Immature natural killer cell (primary cell): Measurements from ENCODE around the gene CLGN. TPM values are rescaled to one million over a fixed set of nuclear protein-coding genes. Genes with fewer than 3 reads are reported as not detected.
A peak's percentile ranks its signal among the peaks of the same experiment; 100 is the strongest.

Source experiments
- DNase-seq, 3 donors: peaks; one replicate each; pipeline ENCODE4 v3.0.0; 2022; ENCODE audit warnings: mixed read lengths in 1 of 3
- H3K27ac Mint-ChIP-seq, 6 donors: one replicate each; pipeline ENCODE4 v1.8.0; 2020; ENCODE audit warnings: mixed read lengths in 6 of 6, mild to moderate bottlenecking in 5 of 6, inconsistent platforms in 4 of 6, moderate library complexity in 3 of 6
- H3K27me3 Mint-ChIP-seq, 3 donors: one replicate each; pipeline ENCODE4 v1.8.0; 2020 to 2021; ENCODE audit warnings: low read depth in 3 of 3, mild to moderate bottlenecking in 3 of 3, mixed read lengths in 3 of 3, moderate library complexity in 3 of 3, inconsistent platforms in 1 of 3
- H3K36me3 Mint-ChIP-seq, 3 donors: one replicate each; pipeline ENCODE4 v1.8.0; 2020; ENCODE audit warnings: mixed read lengths in 3 of 3, inconsistent platforms in 2 of 3, mild to moderate bottlenecking in 2 of 3
- H3K4me1 Mint-ChIP-seq, 2 donors: one replicate each; pipeline ENCODE4 v1.8.0; 2020; ENCODE audit warnings: inconsistent platforms in 2 of 2, mild to moderate bottlenecking in 2 of 2, mixed read lengths in 2 of 2, moderate library complexity in 1 of 2
- H3K4me3 Mint-ChIP-seq, 5 donors: one replicate each; pipeline ENCODE4 v1.8.0; 2020; ENCODE audit warnings: mild to moderate bottlenecking in 5 of 5, mixed read lengths in 5 of 5, inconsistent platforms in 3 of 5, moderate library complexity in 3 of 5
- H3K9me3 Mint-ChIP-seq, 6 donors: one replicate each; pipeline ENCODE4 v1.8.0; 2020; ENCODE audit warnings: mild to moderate bottlenecking in 6 of 6, mixed read lengths in 6 of 6, inconsistent platforms in 4 of 6, moderate library complexity in 3 of 6
- polyA plus RNA-seq, 3 donors: library from polyadenylated mRNA; unstranded; fragments of 300-500 nt; fragmentation: Illumina TruSeq; gene quantifications; one replicate each; pipeline ENCODE4 v1.2.3, GENCODE V29; 2021

The CLGN gene
- polyA plus RNA-seq, 3 donors from 2014 or later, result not detected

- Mint-ChIP-seq H3K4me1 (no peaks in the 10 kb centered on the region), H3K27ac (no peak overlapping the region), H3K27me3 (peaks cover 0 to 5% (median 5%) of the 10 kb centered on the region in 3 donors), H3K36me3 (peaks cover 0 to 4% (median 3%) of the 10 kb centered on the region in 3 donors), H3K4me3 (no peak overlapping the region), H3K9me3 (no peaks in the 10 kb centered on the region)
- DNase-seq, result no peak
Observed at GRCh38 chr4:140363558-140363957, 63.9 kb downstream of the CLGN start.

GRCh38 chr4:140363051-140363450 lies 64.4 kb downstream of the CLGN start:
- DNase-seq, result no peak
- H3K27ac Mint-ChIP-seq, result no peak overlapping the region
- no peaks in the 10 kb centered on the region for H3K9me3 Mint-ChIP-seq
- peaks cover 0 to 5% (median 4%) of the 10 kb centered on the region in 3 donors for H3K27me3 Mint-ChIP-seq
- H3K4me1 Mint-ChIP-seq, result no peaks in the 10 kb centered on the region
- no peak overlapping the region for H3K4me3 Mint-ChIP-seq
- peaks cover 0 to 4% (median 0%) of the 10 kb centered on the region in 3 donors for H3K36me3 Mint-ChIP-seq

GRCh38 chr4:140361099-140361498 lies 66.3 kb downstream of the CLGN start:
- H3K9me3 Mint-ChIP-seq, result no peaks in the 10 kb centered on the region
- no peak overlapping the region for H3K4me3 Mint-ChIP-seq
- peaks cover 0 to 4% (median 0%) of the 10 kb centered on the region in 3 donors for H3K36me3 Mint-ChIP-seq
- DNase-seq, result no peak
- H3K27me3 Mint-ChIP-seq, result peaks cover 0 to 9% (median 4%) of the 10 kb centered on the region in 3 donors
- H3K4me1 Mint-ChIP-seq, result no peaks in the 10 kb centered on the region
- no peak overlapping the region for H3K27ac Mint-ChIP-seq

- Mint-ChIP-seq H3K27ac (no peak overlapping the region), H3K4me3 (no peak overlapping the region), H3K27me3 (peaks cover 2 to 9% (median 4%) of the 10 kb centered on the region in 3 donors), H3K4me1 (no peaks in the 10 kb centered on the region), H3K36me3 (no peaks in the 10 kb centered on the region), H3K9me3 (no peaks in the 10 kb centered on the region)
- DNase-seq, result peak; percentile 52 to 59 (median 56)
Observed at GRCh38 chr4:140359562-140360427, 67.7 kb downstream of the CLGN start.

DNA sequence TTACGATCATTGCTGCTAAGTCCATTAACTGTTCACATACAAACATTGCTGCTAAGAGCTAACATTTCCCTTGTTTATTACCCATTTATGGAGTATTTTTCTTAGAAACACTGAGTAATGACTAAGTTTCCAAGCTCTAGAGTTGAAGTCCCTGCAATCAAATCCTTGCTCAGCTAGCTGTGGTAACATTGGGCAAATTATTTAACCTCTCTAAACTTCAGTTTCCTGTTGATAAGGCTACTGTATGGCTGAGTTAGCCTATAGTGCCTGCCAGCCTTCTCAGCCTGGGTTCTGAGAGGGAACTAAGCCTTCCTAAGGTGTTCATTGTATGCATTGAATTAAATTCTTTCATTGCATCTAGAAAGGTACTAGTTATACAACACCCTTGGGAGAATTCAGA lies 69.2 kb downstream of the CLGN start:
- no peaks in the 10 kb centered on the region for H3K36me3 Mint-ChIP-seq
- peaks cover 0 to 8% of the 10 kb centered on the region in 2 donors for H3K4me1 Mint-ChIP-seq
- H3K4me3 Mint-ChIP-seq, result no peak overlapping the region
- peaks cover 2 to 11% (median 4%) of the 10 kb centered on the region in 3 donors for H3K27me3 Mint-ChIP-seq
- no peaks in the 10 kb centered on the region for H3K9me3 Mint-ChIP-seq
- DNase-seq, result no peak
- no peak overlapping the region for H3K27ac Mint-ChIP-seq

- H3K27ac Mint-ChIP-seq, result no peak overlapping the region
- H3K36me3 Mint-ChIP-seq, result no peaks in the 10 kb centered on the region
- no peak for DNase-seq
- no peaks in the 10 kb centered on the region for H3K9me3 Mint-ChIP-seq
- H3K4me1 Mint-ChIP-seq, result peaks cover 0 to 8% of the 10 kb centered on the region in 2 donors
- H3K27me3 Mint-ChIP-seq, result peaks cover 2 to 11% (median 4%) of the 10 kb centered on the region in 3 donors
- no peak overlapping the region for H3K4me3 Mint-ChIP-seq
Observed at GRCh38 chr4:140357868-140358267, 69.6 kb downstream of the CLGN start.

DNA sequence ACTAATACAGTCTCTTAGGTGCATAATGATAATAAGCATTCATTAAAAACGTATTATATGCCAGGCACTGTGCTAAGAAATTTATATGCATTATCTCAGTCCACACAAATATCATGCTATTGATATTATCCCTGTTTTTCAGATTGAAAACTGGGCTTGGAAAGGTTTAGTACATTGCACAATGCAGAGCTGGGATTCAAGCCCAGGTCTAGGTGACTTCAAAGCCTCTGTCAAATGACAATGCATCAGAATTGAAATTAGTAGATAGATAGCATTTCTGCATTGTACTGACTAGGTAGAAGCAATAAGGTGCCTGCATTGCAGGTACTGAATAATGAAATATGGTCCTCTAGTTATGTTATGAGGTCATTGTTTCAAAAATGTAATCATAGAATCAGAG lies 72.2 kb downstream of the CLGN start:
- peaks cover 2 to 9% (median 6%) of the 10 kb centered on the region in 3 donors for H3K27me3 Mint-ChIP-seq
- DNase-seq, result no peak
- peaks cover 0 to 8% of the 10 kb centered on the region in 2 donors for H3K4me1 Mint-ChIP-seq
- H3K36me3 Mint-ChIP-seq, result no peaks in the 10 kb centered on the region
- no peak overlapping the region for H3K4me3 Mint-ChIP-seq
- no peak overlapping the region for H3K27ac Mint-ChIP-seq
- no peaks in the 10 kb centered on the region for H3K9me3 Mint-ChIP-seq

GRCh38 chr4:140353786-140354185 lies 73.7 kb downstream of the CLGN start:
- H3K27ac Mint-ChIP-seq, result no peak overlapping the region

DNA sequence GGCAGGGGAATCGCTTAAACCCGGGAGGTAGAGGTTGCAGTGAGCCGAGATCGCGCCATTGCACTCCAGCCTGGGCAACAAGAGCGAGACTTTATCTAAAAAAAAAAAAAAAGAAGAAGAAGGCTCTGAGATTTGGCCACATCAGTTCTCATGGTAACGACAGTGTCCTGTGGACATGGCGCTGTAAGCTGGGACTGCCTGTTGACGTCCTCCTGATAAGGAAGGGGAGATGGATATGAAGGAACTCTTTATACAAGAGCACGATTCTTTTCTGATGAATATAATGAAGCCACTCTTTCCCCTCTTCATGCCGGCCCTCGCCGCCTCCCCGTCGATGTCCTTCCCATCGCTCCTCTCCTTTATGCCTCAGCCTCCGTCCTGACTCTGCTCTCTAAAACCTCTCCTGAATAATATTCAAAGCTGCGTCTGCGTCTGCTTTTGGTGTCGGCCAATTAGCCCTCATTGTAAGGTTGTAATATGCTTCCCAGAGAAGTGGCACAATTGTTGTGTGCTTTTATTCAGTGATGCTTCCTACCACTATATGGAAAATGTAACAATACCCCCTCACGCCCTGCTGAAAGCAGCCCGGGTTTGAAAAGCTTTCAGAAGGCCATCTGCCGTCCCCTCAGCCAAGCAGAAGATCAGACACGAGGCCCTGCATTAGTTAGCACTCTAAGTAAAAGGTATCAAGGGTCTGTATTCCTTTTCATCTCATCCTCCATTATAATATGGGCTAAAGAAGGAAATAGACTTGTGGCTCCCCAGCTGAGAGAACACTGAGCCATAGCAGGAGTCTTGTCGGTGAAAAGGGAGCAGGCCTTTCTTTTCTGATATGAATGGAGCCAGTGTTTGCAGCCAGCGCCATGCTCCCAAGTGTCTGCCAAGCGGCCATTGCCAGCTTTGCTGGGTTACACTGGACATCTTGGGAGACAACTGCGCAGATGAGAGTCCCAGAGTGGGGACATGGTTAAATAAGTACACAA lies 76.1 kb downstream of the CLGN start:
- Mint-ChIP-seq H3K27me3 (peaks cover 3 to 6% (median 5%) of the 10 kb centered on the region in 3 donors), H3K27ac (no peak overlapping the region), H3K4me3 (no peak overlapping the region), H3K4me1 (peaks cover 0 to 8% of the 10 kb centered on the region in 2 donors), H3K9me3 (no peaks in the 10 kb centered on the region), H3K36me3 (no peaks in the 10 kb centered on the region)
- DNase-seq, result no peak

More at GRCh38 chr4:140353786-140354185, 73.7 kb downstream of the CLGN start:
- no peaks in the 10 kb centered on the region for H3K9me3 Mint-ChIP-seq
- H3K27me3 Mint-ChIP-seq, result peaks cover 3 to 9% (median 6%) of the 10 kb centered on the region in 3 donors
- no peak overlapping the region for H3K4me3 Mint-ChIP-seq
- H3K4me1 Mint-ChIP-seq, result peaks cover 0 to 8% of the 10 kb centered on the region in 2 donors
- no peak for DNase-seq
- no peaks in the 10 kb centered on the region for H3K36me3 Mint-ChIP-seq

DNA sequence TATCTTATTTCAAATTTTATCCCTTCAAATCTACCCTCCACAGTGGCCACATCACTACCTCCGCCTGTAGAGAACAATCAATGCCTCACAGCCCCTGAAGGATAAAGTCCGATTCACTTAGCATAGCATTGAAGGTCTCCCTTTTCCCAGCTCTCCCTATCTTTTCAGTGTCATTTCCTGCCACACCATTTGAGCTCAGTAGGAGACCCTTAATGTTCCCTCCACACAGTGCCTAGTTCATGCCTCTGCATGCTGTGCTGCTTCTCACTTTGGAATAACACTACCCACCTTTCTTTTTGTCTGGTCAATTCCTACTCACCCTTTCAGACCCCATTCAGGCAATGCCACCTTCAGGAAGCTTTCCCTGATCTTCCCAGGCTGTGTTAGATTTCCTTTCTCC lies 77.6 kb downstream of the CLGN start:
- Mint-ChIP-seq H3K36me3 (no peaks in the 10 kb centered on the region), H3K27me3 (peaks cover 3 to 13% (median 4%) of the 10 kb centered on the region in 3 donors), H3K4me3 (no peak overlapping the region), H3K9me3 (no peaks in the 10 kb centered on the region), H3K4me1 (peaks cover 0 to 8% of the 10 kb centered on the region in 2 donors), H3K27ac (no peak overlapping the region)
- no peak for DNase-seq

DNA sequence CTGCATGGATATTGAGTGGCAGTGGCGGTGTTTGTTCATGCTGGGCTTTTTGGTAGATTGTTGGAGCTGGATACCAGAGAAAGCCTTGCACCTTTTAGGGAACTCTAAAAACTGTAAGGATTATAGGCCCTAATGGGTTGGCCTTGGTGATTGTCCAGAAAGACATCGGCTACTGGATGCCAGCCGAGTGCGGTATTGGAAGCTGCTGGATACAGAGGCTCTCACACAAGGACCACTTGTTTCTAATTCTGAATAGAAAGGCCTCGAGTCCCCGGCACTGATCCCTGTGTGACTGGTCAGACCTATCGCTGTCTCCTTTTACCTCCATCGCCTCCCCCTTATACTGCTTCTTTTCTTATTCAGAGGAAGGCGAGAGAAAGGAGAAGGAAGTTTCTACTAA lies 81.3 kb downstream of the CLGN start:
- H3K27ac Mint-ChIP-seq, result no peak overlapping the region
- peaks cover 3 to 11% (median 8%) of the 10 kb centered on the region in 3 donors for H3K27me3 Mint-ChIP-seq
- H3K4me1 Mint-ChIP-seq, result peaks cover 2 to 6% of the 10 kb centered on the region in 2 donors
- H3K36me3 Mint-ChIP-seq, result no peaks in the 10 kb centered on the region
- no peak overlapping the region for H3K4me3 Mint-ChIP-seq
- DNase-seq, result no peak
- H3K9me3 Mint-ChIP-seq, result no peaks in the 10 kb centered on the region

DNA sequence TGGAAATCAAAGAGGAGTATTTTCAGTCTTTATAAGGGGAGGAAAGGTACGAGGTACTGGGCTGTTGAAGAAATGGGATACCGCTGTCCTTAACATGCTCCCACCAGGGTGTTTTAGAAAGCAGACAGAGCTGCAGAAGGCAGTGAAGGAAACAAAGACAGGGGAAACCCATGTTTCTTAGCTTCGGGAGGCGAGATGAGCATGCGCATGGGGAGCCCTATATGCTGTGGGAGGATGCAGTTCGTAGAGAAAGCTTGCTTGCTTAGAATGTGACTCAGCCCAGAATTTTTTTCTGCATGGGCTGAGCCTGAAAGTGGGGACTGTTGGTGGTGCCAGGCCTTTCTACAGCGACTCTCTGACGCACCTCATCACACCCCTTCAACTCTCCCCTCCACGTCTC lies 82.8 kb downstream of the CLGN start:
- Mint-ChIP-seq H3K36me3 (no peaks in the 10 kb centered on the region), H3K4me3 (no peak overlapping the region), H3K27ac (no peak overlapping the region), H3K9me3 (no peaks in the 10 kb centered on the region), H3K4me1 (peaks cover 2 to 6% of the 10 kb centered on the region in 2 donors), H3K27me3 (peaks cover 1 to 13% (median 8%) of the 10 kb centered on the region in 3 donors)
- no peak for DNase-seq

DNA sequence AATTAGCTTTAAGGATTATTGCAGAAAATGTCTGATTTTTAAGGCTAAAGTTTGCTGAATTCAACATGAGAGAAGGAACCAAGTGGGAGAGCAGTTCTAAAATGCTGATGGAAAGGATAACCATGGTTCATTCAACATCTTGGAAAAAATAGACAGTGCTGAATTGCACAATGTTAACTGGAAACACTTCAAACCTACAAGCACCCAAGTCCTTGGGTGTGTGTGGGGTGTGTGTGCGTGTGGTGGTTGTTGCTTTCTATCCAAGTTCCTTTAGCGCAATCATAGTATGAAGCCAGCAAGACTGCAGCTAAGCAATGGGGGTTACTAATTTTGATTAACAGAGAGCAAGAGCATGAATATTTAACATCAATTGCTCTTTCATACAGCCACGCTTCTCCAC lies 83.3 kb downstream of the CLGN start:
- H3K27me3 Mint-ChIP-seq, result peaks cover 1 to 13% (median 5%) of the 10 kb centered on the region in 3 donors
- no peak overlapping the region for H3K4me3 Mint-ChIP-seq
- no peak for DNase-seq
- H3K9me3 Mint-ChIP-seq, result no peaks in the 10 kb centered on the region
- H3K36me3 Mint-ChIP-seq, result no peaks in the 10 kb centered on the region
- no peak overlapping the region for H3K27ac Mint-ChIP-seq
- H3K4me1 Mint-ChIP-seq, result peaks cover 2 to 6% of the 10 kb centered on the region in 2 donors

DNA sequence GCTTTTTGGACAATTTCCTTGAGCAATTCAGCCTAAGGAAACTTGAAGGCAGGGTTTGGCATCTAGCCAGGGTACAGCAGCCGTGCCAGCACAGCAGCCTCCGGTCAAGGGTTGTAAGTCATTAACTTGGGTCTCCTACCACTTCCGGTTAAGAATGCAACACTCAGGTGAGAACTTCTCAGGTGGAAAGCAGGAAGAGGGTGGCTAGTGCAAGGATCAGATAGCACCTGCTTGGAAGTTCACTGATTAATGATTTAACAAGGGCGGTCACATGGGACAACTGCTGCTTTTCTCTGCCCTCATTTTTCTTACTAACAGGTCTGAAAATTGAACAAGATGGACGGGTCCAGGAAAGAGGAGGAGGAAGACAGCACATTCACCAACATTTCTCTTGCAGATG lies 84.1 kb downstream of the CLGN start:
- no peaks in the 10 kb centered on the region for H3K36me3 Mint-ChIP-seq
- no peaks in the 10 kb centered on the region for H3K9me3 Mint-ChIP-seq
- H3K4me3 Mint-ChIP-seq, result no peak overlapping the region
- DNase-seq, result no peak
- H3K27ac Mint-ChIP-seq, result no peak overlapping the region
- H3K27me3 Mint-ChIP-seq, result peaks cover 3 to 15% (median 4%) of the 10 kb centered on the region in 3 donors
- peaks cover 2 to 6% of the 10 kb centered on the region in 2 donors for H3K4me1 Mint-ChIP-seq
